Skeletal muscle satellite cell (primary cell): ENCODE results near the gene DNAH3.
"Not testable (repeated sequence)": the region's sequence is repeated elsewhere in the genome, so short reads cannot be mapped to it uniquely, and the experiment has no call there.

Experiments
- H3K27me3 ChIP-seq: 2 replicates; pipeline ENCODE4 v1.7.0; 2013; ENCODE audit warnings: low read length; ENCODE audit not compliant: control insufficient read depth, insufficient read depth
- H3K36me3 ChIP-seq: 2 replicates; pipeline ENCODE4 v1.7.0; 2013; ENCODE audit warnings: mild to moderate bottlenecking, control low read depth, low read length; ENCODE audit not compliant: insufficient read depth
- H3K4me1 ChIP-seq: 2 replicates; pipeline ENCODE4 v1.7.0; 2013; ENCODE audit warnings: low read length; ENCODE audit not compliant: control insufficient read depth, insufficient read depth
- H3K4me2 ChIP-seq: 2 replicates; pipeline ENCODE4 v1.7.0; 2013; ENCODE audit warnings: mild to moderate bottlenecking, low read length
- H3K4me3 ChIP-seq: 2 replicates; pipeline ENCODE4 v1.7.0; 2013; ENCODE audit warnings: low read length
- H3K9ac ChIP-seq: 2 replicates; pipeline ENCODE4 v1.7.0; 2013; ENCODE audit warnings: mild to moderate bottlenecking, low read depth, low read length, moderate library complexity
- H3K9me3 ChIP-seq: replicated peaks from 2 replicates; pipeline ENCODE4 v1.7.0; 2013; ENCODE audit warnings: mild to moderate bottlenecking, control low read depth, low read length

Gene DNAH3

DNA sequence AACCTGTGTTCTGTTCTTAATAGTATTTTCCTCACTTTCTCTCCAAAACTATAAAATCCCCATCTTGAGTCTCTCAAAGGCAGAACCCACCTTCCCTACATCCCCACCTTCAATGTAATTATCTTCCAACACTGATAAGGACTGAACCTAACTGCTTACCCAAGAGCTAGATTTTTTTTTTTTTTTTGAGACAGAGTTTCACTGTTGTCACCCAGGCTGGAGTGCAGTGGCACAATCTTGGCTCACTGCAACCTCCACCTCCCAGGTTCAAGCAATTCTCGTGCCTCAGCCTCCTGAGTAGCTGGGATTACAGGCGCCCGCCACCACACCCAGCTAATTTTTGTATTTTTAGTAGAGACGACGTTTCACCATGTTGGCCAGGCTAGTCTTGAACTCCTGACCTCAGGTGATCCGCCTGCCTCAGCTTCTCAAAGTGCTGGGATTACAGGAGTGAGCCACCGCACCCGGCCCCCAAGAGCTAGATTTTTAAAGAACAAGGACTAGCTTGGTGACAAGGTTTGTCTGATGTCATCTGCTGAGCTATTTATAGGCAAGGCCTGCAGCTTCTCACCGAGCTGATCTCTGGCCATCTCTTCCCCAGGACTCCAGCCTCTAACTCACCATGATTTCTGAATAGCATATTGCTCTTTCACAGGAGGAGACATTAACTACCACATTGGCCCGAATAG is 220.8 kb downstream of the DNAH3 start:
- H3K27me3 ChIP-seq, H3K36me3 ChIP-seq, H3K4me2 ChIP-seq, H3K4me1 ChIP-seq, H3K9ac ChIP-seq, H3K9me3 ChIP-seq, H3K4me3 ChIP-seq: not testable (repeated sequence)

GRCh38 chr16:20928774-20929411 is 221.8 kb downstream of the DNAH3 start:
- Histone ChIP-seq H3K4me1 (no peaks in the 10 kb centered on the region), H3K9ac (no peak overlapping the region), H3K36me3 (peaks cover 3% of the 10 kb centered on the region), H3K4me3 (no peak overlapping the region), H3K9me3 (no peaks in the 10 kb centered on the region), H3K4me2 (no peak overlapping the region), H3K27me3 (no peaks in the 10 kb centered on the region)

DNA sequence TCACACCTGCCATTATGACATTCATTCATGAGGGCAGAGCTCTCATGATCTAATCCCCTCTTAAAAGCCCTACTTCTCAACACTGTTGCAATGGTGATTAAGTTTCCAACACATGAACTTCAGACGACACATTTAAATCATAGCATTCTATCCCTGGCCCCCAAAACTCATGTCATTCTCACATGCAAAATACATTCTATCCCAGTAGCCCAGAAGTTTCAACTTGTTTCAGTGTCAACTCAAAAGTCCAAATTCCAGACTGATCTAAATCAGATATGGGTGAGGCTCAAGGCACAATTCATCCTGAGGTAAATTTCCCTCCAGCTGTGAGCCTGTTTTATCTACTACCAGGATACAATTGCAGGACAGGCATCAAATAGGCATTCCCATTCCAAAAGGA is 224.9 kb downstream of the DNAH3 start:
- Histone ChIP-seq H3K9me3 (no peaks in the 10 kb centered on the region), H3K4me1 (no peaks in the 10 kb centered on the region), H3K36me3 (peaks cover 8% of the 10 kb centered on the region), H3K4me2 (no peak overlapping the region), H3K9ac (no peak overlapping the region), H3K27me3 (no peaks in the 10 kb centered on the region), H3K4me3 (no peak overlapping the region)

GRCh38 chr16:20923876-20924275 is 226.8 kb downstream of the DNAH3 start:
- H3K27me3 ChIP-seq, result no peaks in the 10 kb centered on the region
- no peak overlapping the region for H3K4me2 ChIP-seq
- H3K4me3 ChIP-seq, result no peak overlapping the region
- H3K9me3 ChIP-seq, result no peaks in the 10 kb centered on the region
- H3K4me1 ChIP-seq, result peaks cover 4% of the 10 kb centered on the region
- peaks cover 8% of the 10 kb centered on the region for H3K36me3 ChIP-seq
- no peak overlapping the region for H3K9ac ChIP-seq

DNA sequence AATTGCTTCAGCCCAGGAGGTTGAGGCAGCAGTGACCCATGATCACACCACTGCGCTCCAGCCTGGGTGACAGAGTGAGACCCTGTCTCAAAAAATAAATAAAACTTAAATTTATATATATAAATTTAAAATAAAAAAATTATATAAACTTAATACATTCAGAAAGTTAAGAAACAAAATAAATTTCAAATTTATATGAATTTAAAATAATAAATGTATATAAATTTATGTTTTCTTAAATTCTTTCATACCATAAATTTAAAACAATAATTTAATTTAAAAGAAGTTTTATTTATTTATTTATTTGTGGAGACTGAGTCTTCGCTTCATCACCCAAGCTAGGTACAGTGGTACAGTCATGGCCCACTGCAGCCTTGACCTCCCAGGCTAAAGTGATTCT is 229.8 kb downstream of the DNAH3 start:
- Histone ChIP-seq H3K27me3 (no peaks in the 10 kb centered on the region), H3K9me3 (no peaks in the 10 kb centered on the region), H3K4me3 (no peak overlapping the region), H3K9ac (no peak overlapping the region), H3K4me1 (peaks cover 11% of the 10 kb centered on the region), H3K4me2 (no peak overlapping the region), H3K36me3 (peaks cover 13% of the 10 kb centered on the region)

DNA sequence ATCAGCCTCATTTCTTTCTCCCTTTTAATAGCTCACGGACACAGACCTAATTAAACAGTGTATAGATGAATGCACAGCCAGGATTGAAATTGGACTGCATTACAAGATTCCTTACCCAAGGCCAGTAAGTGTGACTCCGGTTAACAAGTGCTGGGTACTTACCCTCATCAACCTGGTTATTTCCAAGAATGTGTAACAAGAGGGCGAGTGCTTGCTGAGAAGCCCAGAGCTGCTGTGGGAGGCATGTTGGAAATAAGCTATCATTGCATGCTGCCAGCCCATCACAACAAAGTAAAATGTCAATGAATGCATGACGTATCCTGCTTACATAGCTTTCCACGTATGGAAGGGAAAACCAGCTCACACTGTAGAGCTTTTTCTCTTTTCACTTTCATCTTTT is 230.6 kb downstream of the DNAH3 start:
- H3K27me3 ChIP-seq, result no peaks in the 10 kb centered on the region
- no peak overlapping the region for H3K4me2 ChIP-seq
- H3K4me1 ChIP-seq, result peaks cover 11% of the 10 kb centered on the region
- H3K4me3 ChIP-seq, result no peak overlapping the region
- peaks cover 13% of the 10 kb centered on the region for H3K36me3 ChIP-seq
- H3K9me3 ChIP-seq, result no peaks in the 10 kb centered on the region
- no peak overlapping the region for H3K9ac ChIP-seq

DNA sequence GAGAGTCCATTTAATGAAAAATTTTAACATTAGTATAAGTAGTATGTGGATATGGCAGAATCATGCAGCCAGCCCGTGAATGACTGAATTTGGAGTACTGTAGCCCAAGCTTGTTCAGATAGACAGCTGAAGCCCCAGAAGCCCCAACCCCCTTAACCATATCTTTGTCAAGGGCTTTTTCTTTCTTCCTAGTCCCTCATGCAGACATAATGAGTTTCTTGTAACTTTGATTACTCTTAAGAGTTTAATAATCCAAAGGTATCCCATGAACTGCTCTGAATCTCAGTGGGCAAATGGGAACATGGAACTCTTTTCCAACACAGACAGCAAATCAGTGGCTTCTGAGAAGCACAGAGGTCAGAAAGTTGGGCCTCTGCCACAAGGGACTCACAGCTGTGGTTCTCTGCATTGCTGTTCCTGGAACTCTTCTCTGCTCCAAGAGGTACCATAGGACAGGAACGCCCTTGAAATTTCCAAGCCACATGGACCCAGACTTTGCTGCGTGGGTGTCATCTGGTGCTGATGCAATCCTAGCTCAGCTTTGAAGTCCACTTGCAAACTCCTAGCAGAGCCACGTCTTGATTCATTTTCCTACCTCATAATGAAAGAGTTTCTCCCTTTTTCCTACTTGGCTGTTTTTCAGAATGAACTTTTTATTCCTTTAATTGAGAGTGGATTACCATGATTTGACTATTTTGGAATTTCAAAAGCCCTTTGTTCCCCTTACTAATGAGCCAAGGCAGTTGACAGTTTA is 232.0 kb downstream of the DNAH3 start:
- H3K9me3 ChIP-seq, result no peaks in the 10 kb centered on the region
- no peaks in the 10 kb centered on the region for H3K27me3 ChIP-seq
- H3K9ac ChIP-seq, result no peak overlapping the region
- no peak overlapping the region for H3K4me3 ChIP-seq
- H3K4me2 ChIP-seq, result peak overlapping the region; percentile 2
- H3K36me3 ChIP-seq, result peaks cover 9% of the 10 kb centered on the region
- H3K4me1 ChIP-seq, result peaks cover 19% of the 10 kb centered on the region

DNA sequence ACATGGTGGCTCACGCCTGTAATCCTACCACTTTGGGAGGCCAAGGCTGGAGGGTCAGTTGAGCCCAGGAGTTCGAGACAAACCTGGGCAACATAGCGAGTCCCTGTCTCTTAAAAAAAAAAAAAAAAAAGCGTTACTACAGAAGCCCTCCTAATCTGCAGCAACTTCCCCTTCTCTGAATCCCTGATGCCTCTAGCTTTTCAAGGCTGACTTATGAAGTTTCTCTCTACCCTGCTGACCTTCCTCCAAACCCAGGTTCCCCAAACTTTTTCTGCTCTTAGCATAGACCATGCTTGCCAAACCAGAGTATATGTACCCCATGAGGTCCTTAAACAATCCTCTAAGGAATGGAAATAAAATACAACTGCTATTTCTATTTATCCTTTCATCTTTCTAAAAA is 233.7 kb downstream of the DNAH3 start:
- H3K36me3 ChIP-seq, result peaks cover 5% of the 10 kb centered on the region
- no peak overlapping the region for H3K4me3 ChIP-seq
- H3K4me1 ChIP-seq, result peaks cover 34% of the 10 kb centered on the region
- no peak overlapping the region for H3K4me2 ChIP-seq
- H3K9me3 ChIP-seq, result no peaks in the 10 kb centered on the region
- H3K9ac ChIP-seq, result no peak overlapping the region
- H3K27me3 ChIP-seq, result no peaks in the 10 kb centered on the region

- H3K27me3 ChIP-seq, result no peaks in the 10 kb centered on the region
- peaks cover 5% of the 10 kb centered on the region for H3K36me3 ChIP-seq
- peaks cover 41% of the 10 kb centered on the region for H3K4me1 ChIP-seq
- H3K9me3 ChIP-seq, result no peaks in the 10 kb centered on the region
- no peak overlapping the region for H3K4me2 ChIP-seq
- no peak overlapping the region for H3K9ac ChIP-seq
- no peak overlapping the region for H3K4me3 ChIP-seq
Measured at GRCh38 chr16:20916289-20916688, 234.4 kb downstream of the DNAH3 start.

DNA sequence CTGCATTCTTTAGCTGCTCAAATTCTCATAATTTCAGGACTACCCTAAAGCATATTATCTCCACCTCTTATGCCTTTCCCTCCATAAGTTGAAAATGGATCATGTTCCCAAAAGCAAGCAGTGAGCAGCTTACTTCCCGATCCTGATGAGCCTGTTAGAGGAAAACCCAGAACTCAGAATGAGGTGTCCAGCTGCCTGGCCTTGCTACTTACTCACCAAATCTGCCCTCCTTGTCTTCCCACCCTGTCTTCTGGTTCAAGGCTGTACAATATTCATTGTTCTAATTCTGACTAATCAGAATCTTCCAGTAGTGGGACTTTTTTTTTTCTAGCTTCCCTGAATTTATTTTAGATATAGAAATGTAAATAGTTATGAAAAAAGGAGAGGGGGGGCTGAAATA is 239.3 kb downstream of the DNAH3 start:
- no peaks in the 10 kb centered on the region for H3K9me3 ChIP-seq
- H3K4me2 ChIP-seq, result peak overlapping the region; percentile 67
- H3K4me3 ChIP-seq, result peak overlapping the region; percentile 23
- H3K4me1 ChIP-seq, result peaks cover 66% of the 10 kb centered on the region
- H3K9ac ChIP-seq, result peak overlapping the region; percentile 70
- H3K36me3 ChIP-seq, result no peaks in the 10 kb centered on the region
- H3K27me3 ChIP-seq, result no peaks in the 10 kb centered on the region

- peak overlapping the region; percentile 67 for H3K4me2 ChIP-seq
- peak overlapping the region; percentile 70 for H3K9ac ChIP-seq
- H3K36me3 ChIP-seq, result no peaks in the 10 kb centered on the region
- H3K4me1 ChIP-seq, result peaks cover 71% of the 10 kb centered on the region
- H3K27me3 ChIP-seq, result no peaks in the 10 kb centered on the region
- no peaks in the 10 kb centered on the region for H3K9me3 ChIP-seq
- H3K4me3 ChIP-seq, result peak overlapping the region; percentile 23
Measured at GRCh38 chr16:20910781-20911321, 239.8 kb downstream of the DNAH3 start.
